HG02884 (cell line): Measurements from ENCODE around the gene KRT37.

Experiments
- ATAC-seq: cut with Tn5 transposase; IDR thresholded peaks from one replicate; pipeline ENCODE4 v1.9.1; 2021; ENCODE audit warnings: mild to moderate bottlenecking, moderate library complexity; ENCODE audit not compliant: unreplicated experiment

KRT37 gene

DNA sequence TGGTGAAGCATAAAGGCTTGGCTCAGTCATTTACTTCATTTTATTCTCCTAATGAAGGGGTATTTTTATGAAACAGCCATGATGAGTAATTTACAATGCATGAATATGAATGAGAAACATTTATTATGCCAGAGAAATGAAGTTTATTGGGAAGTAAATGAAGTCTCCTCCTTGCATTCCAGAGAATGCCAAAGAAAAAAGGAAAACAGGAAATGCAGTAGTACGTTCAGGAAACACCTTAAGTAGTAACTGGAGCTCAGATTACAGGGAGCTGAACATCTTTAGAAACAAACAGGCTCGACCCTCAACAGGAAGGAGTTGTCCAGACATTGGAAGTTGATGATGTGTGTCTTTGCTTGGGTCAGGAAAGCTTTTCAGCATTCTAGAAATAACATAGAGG is 46.8 kb downstream of the KRT37 start:
- no peak for ATAC-seq
